Occipital lobe (tissue), 2 donors: ENCODE measurements around the gene PKIG. TPM values are rescaled to one million over a fixed set of nuclear protein-coding genes. Genes with fewer than 3 reads are reported as not detected.

Experiments
- DNase-seq: peaks from one replicate; lab custom pipeline; 2025; lab: John Stamatoyannopoulos, UW
- total RNA-seq: library from RNA; depleted of rRNA; stranded (reverse); fragments of >200 nt; gene quantifications from one replicate; pipeline ENCODE4 v1.2.3, GENCODE V29; 2014

The PKIG gene
- total RNA-seq, 1 donor from 2014 or later, result 19.8 TPM

DNA sequence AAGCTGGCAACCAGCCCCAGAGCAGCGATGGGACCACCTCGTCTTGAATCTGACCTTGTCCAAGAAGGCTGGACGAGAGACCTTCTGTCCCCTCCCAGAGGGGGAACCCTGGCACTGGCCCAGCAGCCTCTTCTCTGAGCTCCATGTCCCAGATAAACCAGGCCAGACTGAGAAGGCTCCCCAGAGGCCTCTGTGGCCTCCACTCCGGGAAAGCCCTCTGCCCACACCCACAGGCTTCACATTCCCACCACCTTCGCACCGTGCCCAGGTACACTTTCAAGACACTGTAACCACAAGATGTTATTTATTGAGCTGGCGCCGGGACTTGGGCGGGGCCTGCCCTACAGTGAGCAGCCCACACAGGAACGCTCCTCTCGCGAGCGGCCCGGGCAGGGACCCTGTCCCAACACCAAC is 35.9 kb downstream of the PKIG start:
- DNase-seq, result no peak

DNA sequence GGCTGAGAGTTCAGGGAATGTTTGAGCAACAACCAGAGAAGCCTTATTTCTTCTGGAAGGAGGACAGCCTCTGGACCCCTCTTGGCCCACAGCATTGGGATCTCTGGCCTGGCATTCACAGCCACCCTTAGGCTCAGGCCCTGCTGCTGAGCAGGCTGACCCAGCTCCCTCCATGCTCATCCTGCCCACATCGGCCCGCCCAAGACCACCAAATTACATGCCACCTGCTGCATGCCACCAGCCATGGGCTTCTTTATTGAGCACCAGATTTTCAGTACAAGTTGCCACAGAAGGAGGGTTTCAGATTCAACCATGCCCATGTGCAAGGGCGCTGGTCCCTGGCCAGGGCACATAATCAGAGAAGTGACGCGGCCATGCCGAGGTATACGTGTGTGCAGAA is 36.9 kb downstream of the PKIG start:
- no peak for DNase-seq

- DNase-seq, result no peak
Measured at GRCh38 chr20:44620030-44620429, 37.7 kb downstream of the PKIG start.

GRCh38 chr20:44621325-44621724 is 38.9 kb downstream of the PKIG start:
- DNase-seq, result no peak

GRCh38 chr20:44621939-44622338 is 39.6 kb downstream of the PKIG start:
- no peak for DNase-seq

DNA sequence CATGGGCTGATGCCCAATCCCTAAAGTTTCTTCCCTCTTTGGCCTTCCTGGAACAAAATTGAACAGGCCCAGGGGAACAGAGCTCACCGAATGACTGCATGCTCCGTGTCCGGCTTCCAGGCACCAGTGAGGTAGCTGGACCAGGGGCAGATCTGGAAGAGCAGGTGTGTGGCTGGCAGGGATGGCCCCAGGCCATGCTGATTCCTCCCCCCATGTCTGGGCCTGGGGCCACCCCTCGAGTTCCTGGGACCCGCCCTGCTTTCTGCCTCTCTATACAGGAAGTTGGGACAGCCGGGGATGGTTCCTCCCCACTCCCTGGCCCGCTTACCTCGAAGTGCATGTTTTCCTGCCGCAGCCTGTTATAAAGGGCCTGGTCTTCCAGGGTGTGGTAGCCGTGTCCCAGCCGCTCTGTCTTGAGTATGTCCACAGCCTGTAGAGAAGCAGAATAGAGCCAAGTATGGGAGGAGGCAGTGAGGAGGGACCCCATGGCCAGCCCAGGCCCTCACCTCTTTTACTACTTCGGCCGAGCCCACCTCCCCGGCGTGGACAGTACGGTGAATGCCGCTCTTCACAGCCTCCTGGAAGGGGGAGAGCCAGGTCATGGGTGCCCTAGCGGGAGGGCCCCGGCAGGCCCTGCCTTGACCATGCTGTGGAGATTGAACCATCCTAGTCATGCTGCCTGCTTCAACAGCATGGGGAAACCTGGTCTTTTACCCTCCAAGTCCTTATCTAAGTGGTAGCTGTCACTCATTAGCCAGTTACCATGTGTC is 40.3 kb downstream of the PKIG start:
- no peak for DNase-seq

DNA sequence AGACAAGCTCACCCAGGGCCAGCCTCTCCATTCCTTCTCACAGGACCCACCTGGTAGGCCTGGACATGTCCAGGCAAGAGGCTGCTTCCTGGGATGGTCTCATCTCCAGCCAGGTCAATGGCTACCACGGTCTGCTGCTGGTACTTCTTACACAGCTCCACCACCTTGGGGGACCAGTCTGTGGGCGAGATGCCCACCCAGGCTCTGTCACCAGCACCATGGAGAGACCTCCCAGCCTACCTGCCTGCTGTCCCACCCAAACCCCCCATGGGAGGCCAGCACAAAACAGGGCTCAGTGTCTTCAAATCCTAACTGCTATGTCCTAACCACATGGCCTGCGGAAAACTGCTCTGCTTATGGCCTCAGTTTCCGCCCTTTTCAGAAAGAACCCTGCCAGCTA is 41.8 kb downstream of the PKIG start:
- no peak for DNase-seq

- no peak for DNase-seq
Measured at GRCh38 chr20:44624743-44625271, 42.4 kb downstream of the PKIG start.

GRCh38 chr20:44625361-44625760 is 43.0 kb downstream of the PKIG start:
- DNase-seq, result no peak

GRCh38 chr20:44626278-44626677 is 43.9 kb downstream of the PKIG start:
- no peak for DNase-seq

DNA sequence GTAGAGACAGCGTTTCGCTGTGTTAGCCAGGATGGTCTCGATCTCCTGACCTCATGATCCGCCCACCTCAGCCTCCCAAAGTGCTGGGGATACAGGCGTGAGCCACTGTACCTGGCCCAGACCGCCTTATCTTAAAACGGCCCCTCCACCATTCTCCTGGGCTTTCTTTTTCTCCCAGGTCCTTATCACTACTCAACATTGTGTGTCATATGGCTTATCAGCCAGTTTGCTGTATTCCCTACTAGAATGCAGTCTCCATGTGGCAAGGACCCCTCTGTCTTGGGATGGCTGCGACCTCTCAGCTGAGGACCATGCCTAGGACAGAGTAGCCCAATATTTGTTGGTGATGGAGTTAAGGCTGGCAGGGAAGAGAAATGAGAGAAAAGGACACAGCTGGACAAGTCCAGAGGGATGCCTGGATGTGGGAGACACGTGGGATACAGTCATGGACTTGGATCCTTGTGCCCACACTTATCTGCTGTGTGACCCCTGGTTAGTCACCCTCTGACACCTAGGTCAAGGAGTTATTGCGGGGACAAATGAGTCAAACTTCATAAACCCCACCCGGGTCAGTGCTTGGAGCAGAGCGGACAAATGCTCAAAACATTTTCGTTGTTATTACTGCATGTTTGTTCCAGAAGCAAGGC is 45.1 kb downstream of the PKIG start:
- DNase-seq, result no peak

DNA sequence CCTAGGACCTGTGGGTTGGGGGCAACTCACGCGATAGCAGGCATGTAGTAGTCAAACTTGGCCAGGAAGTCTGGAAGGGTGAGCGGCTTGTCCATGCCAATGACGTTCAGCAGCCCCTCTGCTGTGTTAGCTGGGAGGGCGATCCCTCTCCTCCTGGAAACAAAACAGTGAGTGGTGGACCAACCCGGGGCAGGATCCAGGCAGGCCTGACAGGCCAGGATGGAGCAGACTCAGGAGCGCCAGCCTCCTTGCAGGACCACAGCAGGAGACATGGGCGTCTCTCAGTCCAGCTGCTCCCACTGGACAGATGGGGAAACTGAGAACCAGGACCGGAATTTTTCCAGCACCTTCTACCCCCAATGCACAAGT is 46.6 kb downstream of the PKIG start:
- DNase-seq, result no peak

- DNase-seq, result no peak
Measured at GRCh38 chr20:44629542-44629941, 47.2 kb downstream of the PKIG start.

- DNase-seq, result no peak
Measured at GRCh38 chr20:44630297-44630696, 47.9 kb downstream of the PKIG start.

GRCh38 chr20:44632103-44632752 is 49.8 kb downstream of the PKIG start:
- DNase-seq, result no peak

DNA sequence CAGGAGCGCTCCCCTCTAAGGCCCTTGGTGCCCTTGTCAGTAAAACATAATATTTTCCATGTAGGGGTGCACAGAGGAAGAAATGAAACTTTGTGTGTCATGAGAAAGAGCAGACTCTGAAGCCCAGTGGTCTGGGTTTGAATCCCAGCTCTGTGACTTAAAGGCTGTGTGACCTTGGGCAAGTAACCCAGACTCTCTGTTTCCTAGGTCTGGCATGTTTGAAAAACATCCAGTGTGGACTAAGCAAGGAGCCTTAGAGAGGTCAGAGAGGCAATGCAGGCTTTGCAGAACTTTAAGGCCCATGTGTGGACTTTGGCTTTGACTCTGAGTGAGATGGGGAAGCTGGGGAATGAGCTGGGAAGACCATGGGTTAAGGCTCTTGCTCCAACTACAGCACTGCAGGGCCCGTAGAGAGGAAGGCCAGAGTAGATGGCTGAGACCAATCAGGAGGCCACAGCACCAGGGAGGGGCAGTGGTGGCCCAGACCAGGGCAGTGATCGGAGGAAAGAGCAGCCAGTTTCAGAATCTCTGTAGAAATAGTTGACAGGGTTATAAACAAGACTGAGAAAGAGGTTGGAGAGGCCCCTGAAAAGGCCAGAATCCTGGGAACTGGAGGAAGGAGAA is 50.9 kb downstream of the PKIG start:
- DNase-seq, result no peak

- no peak for DNase-seq
Measured at GRCh38 chr20:44633872-44634600, 51.7 kb downstream of the PKIG start.

- DNase-seq, result no peak
Measured at GRCh38 chr20:44635877-44636276, 53.5 kb downstream of the PKIG start.

- DNase-seq, result no peak
Measured at GRCh38 chr20:44637042-44637441, 54.7 kb downstream of the PKIG start.

GRCh38 chr20:44637522-44638372 is 55.4 kb downstream of the PKIG start:
- DNase-seq, result no peak
